Liver (tissue), 3 donors: Measurements from ENCODE around the gene CLCA1.

ENCODE experiments used
- RAD21 ChIP-seq, 2 donors: IDR thresholded peaks; 2 replicates each; pipeline ENCODE4 v1.6.1; 2016; ENCODE audit warnings: antibody characterized with exemption in 2 of 2, mild to moderate bottlenecking in 2 of 2
- SP1 ChIP-seq: IDR thresholded peaks from 2 replicates; pipeline ENCODE4 v1.6.1; 2018; ENCODE audit warnings: antibody characterized with exemption, mild to moderate bottlenecking
- TAF1 ChIP-seq: conservative IDR thresholded peaks from 2 replicates; pipeline ENCODE4 v1.6.1; 2016; ENCODE audit warnings: antibody characterized with exemption, mild to moderate bottlenecking
- YY1 ChIP-seq: IDR thresholded peaks from 2 replicates; pipeline ENCODE4 v1.6.1; 2016; ENCODE audit warnings: antibody characterized with exemption, mild to moderate bottlenecking
- TF ChIP-seq, protein P1 (sequence below): fragments of 150-350 bp; IDR thresholded peaks from 2 replicates; pipeline ENCODE4 v1.5.1; 2017; ENCODE audit warnings: improper control_type of control experiment, low read depth, low read length; ENCODE audit not compliant: missing input control
- TF ChIP-seq, protein P2 (sequence below): IDR thresholded peaks from 2 replicates; pipeline ENCODE4 v1.6.1; 2016; ENCODE audit warnings: antibody characterized with exemption, mild to moderate bottlenecking
- TF ChIP-seq, protein P3 (sequence below): IDR thresholded peaks from 2 replicates; pipeline ENCODE4 v1.6.1; 2016; ENCODE audit warnings: antibody characterized with exemption
- donor health status: healthy.
- donor health status: healthy.

DNA sequence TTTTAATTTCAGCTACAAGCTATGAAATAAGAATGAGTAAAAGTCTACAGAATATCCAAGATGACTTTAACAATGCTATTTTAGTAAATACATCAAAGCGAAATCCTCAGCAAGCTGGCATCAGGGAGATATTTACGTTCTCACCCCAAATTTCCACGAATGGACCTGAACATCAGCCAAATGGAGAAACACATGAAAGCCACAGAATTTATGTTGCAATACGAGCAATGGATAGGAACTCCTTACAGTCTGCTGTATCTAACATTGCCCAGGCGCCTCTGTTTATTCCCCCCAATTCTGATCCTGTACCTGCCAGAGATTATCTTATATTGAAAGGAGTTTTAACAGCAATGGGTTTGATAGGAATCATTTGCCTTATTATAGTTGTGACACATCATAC lies 13.7 kb upstream of the CLCA1 start:
- TF ChIP-seq, protein P1, sequence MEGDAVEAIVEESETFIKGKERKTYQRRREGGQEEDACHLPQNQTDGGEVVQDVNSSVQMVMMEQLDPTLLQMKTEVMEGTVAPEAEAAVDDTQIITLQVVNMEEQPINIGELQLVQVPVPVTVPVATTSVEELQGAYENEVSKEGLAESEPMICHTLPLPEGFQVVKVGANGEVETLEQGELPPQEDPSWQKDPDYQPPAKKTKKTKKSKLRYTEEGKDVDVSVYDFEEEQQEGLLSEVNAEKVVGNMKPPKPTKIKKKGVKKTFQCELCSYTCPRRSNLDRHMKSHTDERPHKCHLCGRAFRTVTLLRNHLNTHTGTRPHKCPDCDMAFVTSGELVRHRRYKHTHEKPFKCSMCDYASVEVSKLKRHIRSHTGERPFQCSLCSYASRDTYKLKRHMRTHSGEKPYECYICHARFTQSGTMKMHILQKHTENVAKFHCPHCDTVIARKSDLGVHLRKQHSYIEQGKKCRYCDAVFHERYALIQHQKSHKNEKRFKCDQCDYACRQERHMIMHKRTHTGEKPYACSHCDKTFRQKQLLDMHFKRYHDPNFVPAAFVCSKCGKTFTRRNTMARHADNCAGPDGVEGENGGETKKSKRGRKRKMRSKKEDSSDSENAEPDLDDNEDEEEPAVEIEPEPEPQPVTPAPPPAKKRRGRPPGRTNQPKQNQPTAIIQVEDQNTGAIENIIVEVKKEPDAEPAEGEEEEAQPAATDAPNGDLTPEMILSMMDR = no peak
- TF ChIP-seq, protein P2, sequence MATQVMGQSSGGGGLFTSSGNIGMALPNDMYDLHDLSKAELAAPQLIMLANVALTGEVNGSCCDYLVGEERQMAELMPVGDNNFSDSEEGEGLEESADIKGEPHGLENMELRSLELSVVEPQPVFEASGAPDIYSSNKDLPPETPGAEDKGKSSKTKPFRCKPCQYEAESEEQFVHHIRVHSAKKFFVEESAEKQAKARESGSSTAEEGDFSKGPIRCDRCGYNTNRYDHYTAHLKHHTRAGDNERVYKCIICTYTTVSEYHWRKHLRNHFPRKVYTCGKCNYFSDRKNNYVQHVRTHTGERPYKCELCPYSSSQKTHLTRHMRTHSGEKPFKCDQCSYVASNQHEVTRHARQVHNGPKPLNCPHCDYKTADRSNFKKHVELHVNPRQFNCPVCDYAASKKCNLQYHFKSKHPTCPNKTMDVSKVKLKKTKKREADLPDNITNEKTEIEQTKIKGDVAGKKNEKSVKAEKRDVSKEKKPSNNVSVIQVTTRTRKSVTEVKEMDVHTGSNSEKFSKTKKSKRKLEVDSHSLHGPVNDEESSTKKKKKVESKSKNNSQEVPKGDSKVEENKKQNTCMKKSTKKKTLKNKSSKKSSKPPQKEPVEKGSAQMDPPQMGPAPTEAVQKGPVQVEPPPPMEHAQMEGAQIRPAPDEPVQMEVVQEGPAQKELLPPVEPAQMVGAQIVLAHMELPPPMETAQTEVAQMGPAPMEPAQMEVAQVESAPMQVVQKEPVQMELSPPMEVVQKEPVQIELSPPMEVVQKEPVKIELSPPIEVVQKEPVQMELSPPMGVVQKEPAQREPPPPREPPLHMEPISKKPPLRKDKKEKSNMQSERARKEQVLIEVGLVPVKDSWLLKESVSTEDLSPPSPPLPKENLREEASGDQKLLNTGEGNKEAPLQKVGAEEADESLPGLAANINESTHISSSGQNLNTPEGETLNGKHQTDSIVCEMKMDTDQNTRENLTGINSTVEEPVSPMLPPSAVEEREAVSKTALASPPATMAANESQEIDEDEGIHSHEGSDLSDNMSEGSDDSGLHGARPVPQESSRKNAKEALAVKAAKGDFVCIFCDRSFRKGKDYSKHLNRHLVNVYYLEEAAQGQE = no peak
- TF ChIP-seq SP1 = no peak
- TF ChIP-seq RAD21 (IDR thresholded peaks at IDR 0.05) = no peak
- TF ChIP-seq, protein P3, sequence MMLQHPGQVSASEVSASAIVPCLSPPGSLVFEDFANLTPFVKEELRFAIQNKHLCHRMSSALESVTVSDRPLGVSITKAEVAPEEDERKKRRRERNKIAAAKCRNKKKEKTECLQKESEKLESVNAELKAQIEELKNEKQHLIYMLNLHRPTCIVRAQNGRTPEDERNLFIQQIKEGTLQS = no peak
- no peak for TF ChIP-seq YY1
- no peak for TF ChIP-seq TAF1
